HEK293 (cell line): Measurements from ENCODE around the gene ZNF433.
A peak's percentile ranks its signal among the peaks of the same experiment; 100 is the strongest.

Experiments used
- CTCF ChIP-seq: fragments of 450-650 bp; formaldehyde crosslinking; IDR thresholded peaks from 2 replicates; pipeline ENCODE4 v1.5.1; 2016; ENCODE audit warnings: missing biosample characterization, missing genetic modification characterization
- GLI4 ChIP-seq: fragments of 450-650 bp; formaldehyde crosslinking; IDR thresholded peaks from 2 replicates; pipeline ENCODE4 v1.5.1; 2016; ENCODE audit warnings: missing biosample characterization, missing genetic modification characterization
- MEIS1 ChIP-seq: sonication (generic); formaldehyde crosslinking; IDR thresholded peaks from 2 replicates; pipeline ENCODE4 v1.8.1; 2022; ENCODE audit warnings: missing genetic modification reagents, mild to moderate bottlenecking, borderline replicate concordance
- OSR2 ChIP-seq: fragments of 450-650 bp; formaldehyde crosslinking; IDR thresholded peaks from 2 replicates; pipeline ENCODE4 v1.5.1; 2016; ENCODE audit warnings: missing biosample characterization, missing genetic modification characterization
- PRDM6 ChIP-seq: fragments of 450-650 bp; formaldehyde crosslinking; IDR thresholded peaks from 2 replicates; pipeline ENCODE4 v1.5.1; 2017; ENCODE audit warnings: missing biosample characterization, missing genetic modification characterization
- SCRT2 ChIP-seq: fragments of 450-650 bp; formaldehyde crosslinking; IDR thresholded peaks from 2 replicates; pipeline ENCODE4 v1.5.1; 2016; ENCODE audit warnings: missing biosample characterization, missing genetic modification characterization
- TCF7L2 ChIP-seq: IDR thresholded peaks from 2 replicates; pipeline ENCODE4 v1.6.1; 2011; ENCODE audit warnings: low read depth, mild to moderate bottlenecking, inconsistent platforms, low read length, moderate library complexity, borderline replicate concordance
- ZBTB11 ChIP-seq: fragments of 450-650 bp; formaldehyde crosslinking; conservative IDR thresholded peaks from 2 replicates; pipeline ENCODE4 v1.5.1; 2016; ENCODE audit warnings: low read depth, missing biosample characterization, missing genetic modification characterization
- ZBTB49 ChIP-seq: fragments of 450-650 bp; formaldehyde crosslinking; IDR thresholded peaks from 2 replicates; pipeline ENCODE4 v1.5.1; 2016; ENCODE audit warnings: missing biosample characterization, missing genetic modification characterization, low read depth
- ZFP3 ChIP-seq: fragments of 450-650 bp; formaldehyde crosslinking; IDR thresholded peaks from 2 replicates; pipeline ENCODE4 v1.5.1; 2016; ENCODE audit warnings: low read depth, missing biosample characterization, missing genetic modification characterization
- ZNF169 ChIP-seq: fragments of 450-650 bp; formaldehyde crosslinking; IDR thresholded peaks from 2 replicates; pipeline ENCODE4 v1.5.1; 2016; ENCODE audit warnings: missing biosample characterization, missing genetic modification characterization
- ZNF175 ChIP-seq: fragments of 450-650 bp; formaldehyde crosslinking; IDR thresholded peaks from 2 replicates; pipeline ENCODE4 v1.5.1; 2016; ENCODE audit warnings: missing biosample characterization, missing genetic modification characterization
- ZNF23 ChIP-seq: fragments of 450-650 bp; formaldehyde crosslinking; IDR thresholded peaks from 2 replicates; pipeline ENCODE4 v1.5.1; 2016; ENCODE audit warnings: missing biosample characterization, missing genetic modification characterization, borderline replicate concordance
- ZNF239 ChIP-seq: fragments of 450-650 bp; formaldehyde crosslinking; IDR thresholded peaks from 2 replicates; pipeline ENCODE4 v1.5.1; 2016; ENCODE audit warnings: missing biosample characterization, missing genetic modification characterization
- ZNF266 ChIP-seq: fragments of 450-650 bp; formaldehyde crosslinking; IDR thresholded peaks from 2 replicates; pipeline ENCODE4 v1.5.1; 2016; ENCODE audit warnings: missing biosample characterization, missing genetic modification characterization, low read depth
- ZNF274 ChIP-seq, 2 experiments: fragments of 200-500 bp in 1 of 2; fragments of 450-650 bp in 1 of 2; sonication (Bioruptor generic) in 1 of 2; formaldehyde crosslinking in 1 of 2; IDR thresholded peaks; 2 replicates each; pipeline versions ENCODE4 v1.5.1 to v1.6.1; 2014 to 2016; ENCODE audit warnings: borderline replicate concordance in 1 of 2, inconsistent platforms in 1 of 2, low read length in 1 of 2, missing biosample characterization in 1 of 2, missing genetic modification characterization in 1 of 2
- ZNF37A ChIP-seq: fragments of 450-650 bp; IDR thresholded peaks from 2 replicates; pipeline ENCODE4 v1.5.1; 2018; ENCODE audit warnings: missing biosample characterization, missing genetic modification characterization
- ZNF391 ChIP-seq: fragments of 450-650 bp; formaldehyde crosslinking; IDR thresholded peaks from 2 replicates; pipeline ENCODE4 v1.5.1; 2016; ENCODE audit warnings: low read depth, missing biosample characterization, missing genetic modification characterization, borderline replicate concordance
- ZNF416 ChIP-seq: fragments of 450-650 bp; formaldehyde crosslinking; IDR thresholded peaks from 2 replicates; pipeline ENCODE4 v1.5.1; 2016; ENCODE audit warnings: missing biosample characterization, missing genetic modification characterization
- ZNF48 ChIP-seq: fragments of 450-650 bp; formaldehyde crosslinking; IDR thresholded peaks from 2 replicates; pipeline ENCODE4 v1.5.1; 2016; ENCODE audit warnings: missing biosample characterization, missing genetic modification characterization
- ZNF529 ChIP-seq: fragments of 450-650 bp; formaldehyde crosslinking; IDR thresholded peaks from 2 replicates; pipeline ENCODE4 v1.5.1; 2017; ENCODE audit warnings: missing genetic modification characterization, missing biosample characterization; ENCODE audit not compliant: insufficient replicate concordance
- ZNF658 ChIP-seq: fragments of 450-650 bp; formaldehyde crosslinking; IDR thresholded peaks from 2 replicates; pipeline ENCODE4; 2016; ENCODE audit warnings: missing biosample characterization, missing genetic modification characterization
- ZNF677 ChIP-seq: fragments of 450-650 bp; IDR thresholded peaks from 2 replicates; pipeline ENCODE4 v1.5.0; 2018; ENCODE audit warnings: missing biosample characterization, mild to moderate bottlenecking, missing genetic modification characterization, moderate library complexity
- ZNF692 ChIP-seq: fragments of 450-650 bp; formaldehyde crosslinking; IDR thresholded peaks from 2 replicates; pipeline ENCODE4 v1.5.1; 2016; ENCODE audit warnings: missing biosample characterization, missing genetic modification characterization
- ZNF777 ChIP-seq: fragments of 450-650 bp; formaldehyde crosslinking; IDR thresholded peaks from 2 replicates; pipeline ENCODE4 v1.5.1; 2017; ENCODE audit warnings: missing biosample characterization, missing genetic modification characterization, borderline replicate concordance
- ZNF830 ChIP-seq: fragments of 450-650 bp; IDR thresholded peaks from 2 replicates; pipeline ENCODE4 v1.5.0; 2018; ENCODE audit warnings: missing biosample characterization, missing genetic modification characterization, low read depth, mild to moderate bottlenecking, moderate library complexity
- ZNF843 ChIP-seq: fragments of 450-650 bp; formaldehyde crosslinking; IDR thresholded peaks from 2 replicates; pipeline ENCODE4 v1.5.1; 2016; ENCODE audit warnings: missing biosample characterization, missing genetic modification characterization
- ZSCAN30 ChIP-seq: fragments of 450-650 bp; IDR thresholded peaks from 2 replicates; pipeline ENCODE4 v1.5.1; 2018; ENCODE audit warnings: missing biosample characterization, mild to moderate bottlenecking, missing genetic modification characterization, moderate library complexity
- ZXDB ChIP-seq: fragments of 450-650 bp; formaldehyde crosslinking; IDR thresholded peaks from 2 replicates; pipeline ENCODE4 v1.5.1; 2016; ENCODE audit warnings: missing biosample characterization, missing genetic modification characterization

ZNF433 gene

GRCh38 chr19:12052497-12053169, 17.2 kb upstream of the ZNF433 start, which contains the start of gene ZNF878 (continued):
- no peak for TF ChIP-seq ZFP3
- no peak for TF ChIP-seq ZNF48 (tag by site-specific recombination)
- TF ChIP-seq ZNF175 (tag by site-specific recombination) = no peak
- no peak for TF ChIP-seq ZNF416
- 0 out of 2 replicates have a peak, but pooled peaks have one; percentile 30 for TF ChIP-seq ZNF692 (tag by site-specific recombination)
- TF ChIP-seq ZNF529 (tag by site-specific recombination) = no peak
- TF ChIP-seq ZNF830 (tag by site-specific recombination) = no peak
- no peak for TF ChIP-seq ZNF677 (tag by site-specific recombination)
- TF ChIP-seq SCRT2 (tag by site-specific recombination) = no peak; the same call in 1 of the 2 replicates
- TF ChIP-seq ZNF169 (tag by site-specific recombination) = no peak
- TF ChIP-seq PRDM6 (tag by site-specific recombination) = no peak
- TF ChIP-seq GLI4 (tag by site-specific recombination) = no peak
- no peak for TF ChIP-seq ZNF777 (tag by site-specific recombination)
- TF ChIP-seq ZNF391 (tag by site-specific recombination) = no peak
- no peak for TF ChIP-seq MEIS1 (CRISPR knock-in tag)
- 0 out of 2 replicates have a peak, but pooled peaks have one; percentile 39 for TF ChIP-seq ZNF37A (tag by site-specific recombination)
- no peak for TF ChIP-seq ZNF274 (IDR thresholded peaks at IDR 0.05; ENCODE audit: low read length)
- no peak for TF ChIP-seq ZNF274 (tag by site-specific recombination; IDR thresholded peaks at IDR 0.05; ENCODE audit: borderline replicate concordance)
- no peak for TF ChIP-seq ZNF266
- TF ChIP-seq ZBTB49 (tag by site-specific recombination) = no peak
- no peak for TF ChIP-seq ZNF843 (tag by site-specific recombination)
- TF ChIP-seq ZNF658 (tag by site-specific recombination) = no peak
- no peak for TF ChIP-seq ZNF23 (tag by site-specific recombination)
- no peak for TF ChIP-seq TCF7L2
- peak; percentile 50; the same call in 1 of the 2 replicates for TF ChIP-seq ZXDB (tag by site-specific recombination)
- TF ChIP-seq ZSCAN30 (tag by site-specific recombination) = no peak
- no peak for TF ChIP-seq ZBTB11 (tag by site-specific recombination)
- TF ChIP-seq OSR2 = no peak
- no peak for TF ChIP-seq CTCF (tag by site-specific recombination)
- no peak for TF ChIP-seq ZNF239 (tag by site-specific recombination)
